Measurements from ENCODE around the gene ORM1.

Gene ORM1

GRCh38 chr9:114296338-114296737 lies 26.6 kb upstream of the ORM1 start:
- Mint-ChIP-seq H3K36me3 (no peaks in the 10 kb centered on the region), H3K4me1 (peaks cover under 1% of the 10 kb centered on the region), H3K9me3 (peaks cover 5% of the 10 kb centered on the region), H3K27ac (no peak overlapping the region), H3K4me3 (no peak overlapping the region)
- no peak for ATAC-seq
- no peak for DNase-seq (ENCODE audit: low spot score in 2 of 2)

GRCh38 chr9:114299286-114300152 lies 23.4 kb upstream of the ORM1 start:
- H3K4me1 Mint-ChIP-seq, result no peaks in the 10 kb centered on the region
- DNase-seq (ENCODE audit: low spot score in 2 of 2), result no peak
- no peak overlapping the region for H3K4me3 Mint-ChIP-seq
- peaks cover 5% of the 10 kb centered on the region for H3K9me3 Mint-ChIP-seq
- H3K27ac Mint-ChIP-seq, result no peak overlapping the region
- ATAC-seq, result no peak
- no peaks in the 10 kb centered on the region for H3K36me3 Mint-ChIP-seq

GRCh38 chr9:114300153-114300845 lies 22.6 kb upstream of the ORM1 start:
- ATAC-seq, result no peak
- H3K36me3 Mint-ChIP-seq, result no peaks in the 10 kb centered on the region
- DNase-seq (ENCODE audit: low spot score in 2 of 2), result no peak
- no peak overlapping the region for H3K27ac Mint-ChIP-seq
- H3K9me3 Mint-ChIP-seq, result peaks cover under 1% of the 10 kb centered on the region
- H3K4me1 Mint-ChIP-seq, result peaks cover 3% of the 10 kb centered on the region
- no peak overlapping the region for H3K4me3 Mint-ChIP-seq

- DNase-seq (ENCODE audit: low spot score in 2 of 2) (no peak), ATAC-seq (no peak)
- Mint-ChIP-seq H3K4me3 (no peak overlapping the region), H3K27ac (no peak overlapping the region), H3K4me1 (peaks cover 9% of the 10 kb centered on the region), H3K9me3 (no peaks in the 10 kb centered on the region), H3K36me3 (no peaks in the 10 kb centered on the region)
These were observed 21.8 kb upstream of the ORM1 start for GRCh38 chr9:114300846-114301797.

- Mint-ChIP-seq H3K27ac (no peak overlapping the region), H3K4me1 (peaks cover 9% of the 10 kb centered on the region), H3K4me3 (no peak overlapping the region), H3K9me3 (no peaks in the 10 kb centered on the region), H3K36me3 (no peaks in the 10 kb centered on the region)
- no peak for ATAC-seq
- peak in 1 of 2 donors; percentile 34 for DNase-seq (ENCODE audit: low spot score in 2 of 2)
These were observed 20.9 kb upstream of the ORM1 start for GRCh38 chr9:114301798-114302565.

GRCh38 chr9:114302727-114303126 lies 20.2 kb upstream of the ORM1 start:
- DNase-seq (ENCODE audit: low spot score in 2 of 2) (peak in 1 of 2 donors; percentile 37), ATAC-seq (no peak)
- H3K27ac Mint-ChIP-seq, result no peak overlapping the region
- H3K4me3 Mint-ChIP-seq, result no peak overlapping the region
- no peaks in the 10 kb centered on the region for H3K9me3 Mint-ChIP-seq
- peaks cover 9% of the 10 kb centered on the region for H3K4me1 Mint-ChIP-seq
- H3K36me3 Mint-ChIP-seq, result no peaks in the 10 kb centered on the region

GRCh38 chr9:114303571-114303970 lies 19.3 kb upstream of the ORM1 start:
- peaks cover 9% of the 10 kb centered on the region for H3K4me1 Mint-ChIP-seq
- H3K4me3 Mint-ChIP-seq, result no peak overlapping the region
- DNase-seq (ENCODE audit: low spot score in 2 of 2) (no peak), ATAC-seq (no peak)
- no peaks in the 10 kb centered on the region for H3K36me3 Mint-ChIP-seq
- no peak overlapping the region for H3K27ac Mint-ChIP-seq
- H3K9me3 Mint-ChIP-seq, result no peaks in the 10 kb centered on the region

- no peaks in the 10 kb centered on the region for H3K9me3 Mint-ChIP-seq
- ATAC-seq, result no peak
- no peaks in the 10 kb centered on the region for H3K36me3 Mint-ChIP-seq
- H3K4me1 Mint-ChIP-seq, result peaks cover 9% of the 10 kb centered on the region
- DNase-seq (ENCODE audit: low spot score in 2 of 2), result peak in 1 of 2 donors; percentile 40
- H3K4me3 Mint-ChIP-seq, result no peak overlapping the region
- H3K27ac Mint-ChIP-seq, result no peak overlapping the region
These were observed 18.9 kb upstream of the ORM1 start for GRCh38 chr9:114303977-114304376.

GRCh38 chr9:114304416-114305188 lies 18.3 kb upstream of the ORM1 start:
- Mint-ChIP-seq H3K9me3 (no peaks in the 10 kb centered on the region), H3K4me1 (peaks cover 9% of the 10 kb centered on the region), H3K4me3 (no peak overlapping the region), H3K27ac (no peak overlapping the region), H3K36me3 (no peaks in the 10 kb centered on the region)
- no peak for ATAC-seq
- DNase-seq (ENCODE audit: low spot score in 2 of 2), result no peak

- ATAC-seq (no peak), DNase-seq (ENCODE audit: low spot score in 2 of 2) (no peak)
- Mint-ChIP-seq H3K27ac (peak overlapping the region; percentile 65), H3K36me3 (peaks cover 4% of the 10 kb centered on the region), H3K4me3 (no peak overlapping the region), H3K9me3 (no peaks in the 10 kb centered on the region), H3K4me1 (peaks cover 9% of the 10 kb centered on the region)
These were observed 15.0 kb upstream of the ORM1 start for GRCh38 chr9:114307899-114308267.

GRCh38 chr9:114308361-114308950 lies 14.4 kb upstream of the ORM1 start:
- DNase-seq (ENCODE audit: low spot score in 2 of 2), result no peak
- H3K4me1 Mint-ChIP-seq, result peaks cover 9% of the 10 kb centered on the region
- H3K4me3 Mint-ChIP-seq, result no peak overlapping the region
- H3K9me3 Mint-ChIP-seq, result no peaks in the 10 kb centered on the region
- no peak overlapping the region for H3K27ac Mint-ChIP-seq
- ATAC-seq, result no peak
- H3K36me3 Mint-ChIP-seq, result peaks cover 4% of the 10 kb centered on the region

GRCh38 chr9:114309096-114309495 lies 13.8 kb upstream of the ORM1 start:
- Mint-ChIP-seq H3K9me3 (no peaks in the 10 kb centered on the region), H3K4me3 (no peak overlapping the region)
- DNase-seq (ENCODE audit: low spot score in 2 of 2), result no peak

GRCh38 chr9:114310471-114311450 lies 12.1 kb upstream of the ORM1 start:
- DNase-seq (ENCODE audit: low spot score in 2 of 2), result no peak
- ATAC-seq, result no peak
- Mint-ChIP-seq H3K27ac (no peak overlapping the region), H3K4me1 (peaks cover 2% of the 10 kb centered on the region), H3K36me3 (peaks cover 4% of the 10 kb centered on the region), H3K4me3 (no peak overlapping the region), H3K9me3 (no peaks in the 10 kb centered on the region)

More at GRCh38 chr9:114309096-114309495, 13.8 kb upstream of the ORM1 start:
- Mint-ChIP-seq H3K36me3 (peaks cover 4% of the 10 kb centered on the region), H3K27ac (no peak overlapping the region), H3K4me1 (peaks cover 9% of the 10 kb centered on the region)
- no peak for ATAC-seq

All from stimulated activated effector memory CD8-positive, alpha-beta T cell treated with anti-CD3 and anti-CD28 coated beads, Interleukin-12 subunit alpha, Interleukin-12 subunit beta, amount 100 ng/mL, for 72 hours (primary cell).